ENCODE measurements around the gene MFF.

MFF gene

GRCh38 chr2:227398684-227399670, 73.9 kb downstream of the MFF start:
- Histone ChIP-seq H3K4me3 (ENCODE audit: low read depth, low read length) (no peak overlapping the region), H3K36me3 (no peaks in the 10 kb centered on the region), H3K27me3 (ENCODE audit: insufficient read depth, low read depth, severe bottlenecking) (no peaks in the 10 kb centered on the region), H3K9me3 (ENCODE audit: severe bottlenecking) (no peaks in the 10 kb centered on the region), H3K27ac (no peak overlapping the region)
- DNase-seq = no peak
- no peak for TF ChIP-seq CTCF (IDR thresholded peaks at IDR 0.05; ENCODE audit: low read depth, low read length)

- DNase-seq = no peak
- Histone ChIP-seq H3K4me3 (ENCODE audit: low read depth, low read length) (no peak overlapping the region), H3K27ac (no peak overlapping the region)
Observed at GRCh38 chr2:227401550-227401949, 76.5 kb downstream of the MFF start.

GRCh38 chr2:227402321-227402720, 77.3 kb downstream of the MFF start:
- no peak for TF ChIP-seq CTCF (IDR thresholded peaks at IDR 0.05; ENCODE audit: low read depth, low read length)
- no peak for DNase-seq
- no peaks in the 10 kb centered on the region for H3K9me3 ChIP-seq (ENCODE audit: severe bottlenecking)
- H3K27me3 ChIP-seq (ENCODE audit: insufficient read depth, low read depth, severe bottlenecking) = no peaks in the 10 kb centered on the region
- H3K4me3 ChIP-seq (ENCODE audit: low read depth, low read length) = no peak overlapping the region
- no peak overlapping the region for H3K27ac ChIP-seq
- H3K36me3 ChIP-seq = no peaks in the 10 kb centered on the region

More at GRCh38 chr2:227401550-227401949, 76.5 kb downstream of the MFF start:
- no peaks in the 10 kb centered on the region for H3K9me3 ChIP-seq (ENCODE audit: severe bottlenecking)
- TF ChIP-seq CTCF (IDR thresholded peaks at IDR 0.05; ENCODE audit: low read depth, low read length) = no peak
- no peaks in the 10 kb centered on the region for H3K27me3 ChIP-seq (ENCODE audit: insufficient read depth, low read depth, severe bottlenecking)
- no peaks in the 10 kb centered on the region for H3K36me3 ChIP-seq

GRCh38 chr2:227402959-227403358, 77.9 kb downstream of the MFF start:
- no peaks in the 10 kb centered on the region for H3K36me3 ChIP-seq
- no peaks in the 10 kb centered on the region for H3K9me3 ChIP-seq (ENCODE audit: severe bottlenecking)
- H3K27ac ChIP-seq = no peak overlapping the region
- H3K27me3 ChIP-seq (ENCODE audit: insufficient read depth, low read depth, severe bottlenecking) = no peaks in the 10 kb centered on the region
- DNase-seq = no peak
- no peak overlapping the region for H3K4me3 ChIP-seq (ENCODE audit: low read depth, low read length)
- no peak for TF ChIP-seq CTCF (IDR thresholded peaks at IDR 0.05; ENCODE audit: low read depth, low read length)

GRCh38 chr2:227404585-227405271, 79.7 kb downstream of the MFF start:
- Histone ChIP-seq H3K36me3 (no peaks in the 10 kb centered on the region), H3K27ac (no peak overlapping the region), H3K9me3 (ENCODE audit: severe bottlenecking) (no peaks in the 10 kb centered on the region), H3K4me3 (ENCODE audit: low read depth, low read length) (no peak overlapping the region), H3K27me3 (ENCODE audit: insufficient read depth, low read depth, severe bottlenecking) (no peaks in the 10 kb centered on the region)
- DNase-seq = no peak
- TF ChIP-seq CTCF (IDR thresholded peaks at IDR 0.05; ENCODE audit: low read depth, low read length) = no peak

All from WERI-Rb-1 (cell line).